A172 (cell line): ENCODE data around the gene LYSET. TPM values are rescaled to one million over a fixed set of nuclear protein-coding genes. Genes with fewer than 3 reads are reported as not detected.
"Not testable (repeated sequence)": the region's sequence is repeated elsewhere in the genome, so short reads cannot be mapped to it uniquely, and the experiment has no call there.

Experiments used
- DNase-seq: peaks from one replicate; pipeline ENCODE4 v3.0.0-alpha.2; 2015; ENCODE audit warnings: low spot score
- total RNA-seq: library from RNA; depleted of rRNA; stranded (reverse); fragments of >200 nt; shearing (Covaris generic); gene quantifications from 2 replicates; pipeline ENCODE4 v1.2.3, GENCODE V29; 2014; rRNA removed

The LYSET gene
- total RNA-seq, 1 experiment from 2014 or later: 30.3 TPM

GRCh38 chr14:93223565-93223964 is 38.4 kb downstream of the LYSET start:
- DNase-seq: no peak

GRCh38 chr14:93228550-93228949 is 43.4 kb downstream of the LYSET start:
- no peak for DNase-seq

GRCh38 chr14:93230539-93230938 is 45.4 kb downstream of the LYSET start:
- no peak for DNase-seq

GRCh38 chr14:93231129-93231979 is 46.2 kb downstream of the LYSET start:
- no peak for DNase-seq

GRCh38 chr14:93232159-93232558 is 47.0 kb downstream of the LYSET start:
- DNase-seq: no peak

- not testable (repeated sequence) for DNase-seq
These were observed 48.0 kb downstream of the LYSET start for GRCh38 chr14:93233078-93233477.

GRCh38 chr14:93234798-93235197 is 49.7 kb downstream of the LYSET start:
- peak; percentile 23 for DNase-seq

Other genes starting within 250 kb of the LYSET start
- gene ITPK1, start 69.4 kb upstream of the LYSET start, total RNA-seq: 9.2 and 12.7 TPM in 2 replicates
- 12.1 and 13.2 TPM in 2 replicates for gene MOAP1, start 420 bp upstream of the LYSET start, total RNA-seq
- gene GON7, start 21.7 kb downstream of the LYSET start, total RNA-seq: 27.8 and 34.1 TPM in 2 replicates
- 28.0 and 46.8 TPM in 2 replicates for gene UBR7, start 21.9 kb downstream of the LYSET start, total RNA-seq
- 9.0 and 17.2 TPM in 2 replicates for gene BTBD7, start 147.7 kb downstream of the LYSET start, total RNA-seq
- gene COX8C, start 161.9 kb downstream of the LYSET start, total RNA-seq: not detected in 2 replicates
- gene UNC79, start 245.6 kb downstream of the LYSET start, total RNA-seq: not detected in 2 replicates